HG03196 (cell line): ENCODE measurements around the gene NOSIP.

Experiments
- ATAC-seq: cut with Tn5 transposase; IDR thresholded peaks from one replicate; pipeline ENCODE4 v1.9.1; 2021; ENCODE audit not compliant: unreplicated experiment

NOSIP gene

DNA sequence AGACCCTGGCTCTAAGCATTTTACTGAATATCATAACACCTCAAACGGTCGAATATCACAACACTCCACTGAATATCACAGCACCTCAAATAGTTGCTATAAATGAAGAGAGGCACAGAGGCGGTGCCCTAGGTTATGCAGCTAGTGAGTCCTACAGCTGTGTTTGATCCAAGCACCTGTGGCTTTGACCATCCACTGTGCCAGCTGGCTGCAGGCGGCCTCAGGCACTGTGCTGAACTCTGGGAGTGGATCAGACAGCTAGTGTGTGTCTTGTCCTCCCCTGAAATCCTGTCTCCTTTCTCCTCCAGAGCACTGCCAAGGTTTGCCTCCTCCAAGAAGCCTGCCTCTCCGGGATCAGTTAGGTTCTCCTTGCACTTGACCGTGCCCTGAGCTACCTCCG is 7.3 kb downstream of the NOSIP start:
- ATAC-seq = no peak

DNA sequence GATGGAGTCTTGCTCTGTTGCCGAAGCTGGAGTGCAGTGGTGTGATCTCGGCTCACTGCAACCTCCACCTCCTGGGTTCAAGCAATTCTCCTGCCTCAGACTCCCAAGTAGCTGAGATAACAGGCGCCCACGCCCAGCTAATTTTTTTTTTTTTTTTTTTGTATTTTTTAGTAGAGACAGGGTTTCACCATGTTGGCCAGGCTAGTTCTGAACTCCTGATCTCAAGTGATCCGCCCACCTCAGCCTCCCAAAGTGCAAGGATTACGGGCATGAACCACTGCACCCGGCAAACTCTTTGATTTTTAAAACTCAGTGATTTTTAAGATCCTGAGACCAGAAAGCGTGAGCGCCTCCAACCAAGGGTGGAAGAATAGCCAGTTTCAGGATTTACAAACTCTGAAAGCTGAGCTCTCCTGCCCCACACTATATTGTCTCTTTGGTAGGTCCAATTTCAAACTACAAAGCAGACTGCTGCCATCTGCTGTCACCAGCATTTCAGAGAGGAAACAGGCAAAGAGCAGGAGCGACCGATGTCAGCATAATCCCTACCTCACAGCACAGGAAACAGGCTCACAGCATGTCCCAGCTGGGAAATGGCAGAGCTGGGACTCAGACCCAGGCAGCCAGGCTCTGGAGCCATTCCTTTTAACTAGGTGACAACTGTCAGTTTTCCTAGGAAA is 9.2 kb downstream of the NOSIP start:
- no peak for ATAC-seq

- ATAC-seq = no peak
These were observed 10.1 kb downstream of the NOSIP start for GRCh38 chr19:49570138-49570856.

- no peak for ATAC-seq
These were observed 12.4 kb downstream of the NOSIP start for GRCh38 chr19:49567861-49568441.

DNA sequence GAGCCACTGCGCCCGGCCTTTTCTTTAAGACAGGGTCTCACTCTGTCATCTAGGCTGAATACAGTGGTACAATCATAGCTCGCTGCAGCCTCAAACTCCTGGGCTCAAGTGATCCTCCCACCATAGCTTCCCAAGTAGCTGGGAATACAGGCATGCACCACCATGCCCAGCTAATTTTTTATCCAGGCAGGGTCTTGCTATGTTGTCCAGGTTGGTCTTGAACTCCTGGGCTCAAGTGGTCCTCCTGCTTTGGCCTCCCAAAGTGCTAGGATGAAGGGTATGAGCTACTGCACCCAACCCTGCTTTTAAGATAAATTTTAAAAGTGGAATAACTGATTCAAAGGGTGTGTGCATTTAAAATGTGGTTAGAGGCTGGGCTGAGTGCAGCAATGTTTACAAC is 14.1 kb downstream of the NOSIP start:
- ATAC-seq = no peak

GRCh38 chr19:49565261-49565660 is 15.1 kb downstream of the NOSIP start:
- no peak for ATAC-seq

- no peak for ATAC-seq
These were observed 15.7 kb downstream of the NOSIP start for GRCh38 chr19:49564616-49565045.

GRCh38 chr19:49560358-49560900 is 19.9 kb downstream of the NOSIP start:
- ATAC-seq = no peak

DNA sequence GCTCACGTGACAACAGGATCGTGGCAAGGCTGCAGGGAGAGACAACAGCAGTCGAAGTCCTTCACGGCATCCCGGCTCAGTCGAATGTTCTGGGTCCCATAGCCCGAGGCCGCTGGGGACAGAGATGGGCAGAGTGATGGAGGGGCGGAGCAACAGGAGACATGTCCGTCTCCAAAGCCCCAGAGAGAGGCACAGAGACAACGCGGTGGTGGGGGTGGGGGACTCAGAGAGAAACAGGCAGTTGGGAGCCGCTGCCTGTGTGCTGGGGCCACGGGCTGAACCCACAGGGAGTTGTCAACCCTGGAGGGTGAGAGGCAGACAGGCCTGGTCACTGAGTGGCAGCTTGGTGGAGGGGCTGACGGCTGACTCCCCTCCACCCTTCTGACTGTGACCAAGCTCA is 20.4 kb downstream of the NOSIP start:
- no peak for ATAC-seq

DNA sequence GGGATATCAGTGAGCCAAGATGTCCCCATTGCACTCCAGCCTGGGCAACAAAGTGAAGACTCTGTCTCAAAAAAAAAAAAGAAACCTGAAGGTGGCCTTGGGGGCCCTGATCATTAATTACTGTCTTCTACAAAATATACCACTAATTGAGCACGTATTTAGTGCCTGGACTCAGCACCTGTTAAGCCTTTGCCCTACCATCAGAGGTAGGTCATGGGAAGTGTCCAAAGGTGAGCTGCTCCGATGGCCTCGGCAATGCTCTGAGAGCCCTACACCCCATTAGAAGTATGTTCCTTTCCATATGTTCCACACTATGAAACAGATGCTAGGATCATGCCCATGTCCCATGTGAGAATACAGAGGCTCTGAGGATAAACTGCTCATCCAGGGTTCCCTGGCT is 20.9 kb downstream of the NOSIP start:
- ATAC-seq = no peak

- ATAC-seq = no peak
These were observed 21.8 kb downstream of the NOSIP start for GRCh38 chr19:49558591-49558990.

- ATAC-seq = no peak
These were observed 22.6 kb downstream of the NOSIP start for GRCh38 chr19:49557641-49558325.

DNA sequence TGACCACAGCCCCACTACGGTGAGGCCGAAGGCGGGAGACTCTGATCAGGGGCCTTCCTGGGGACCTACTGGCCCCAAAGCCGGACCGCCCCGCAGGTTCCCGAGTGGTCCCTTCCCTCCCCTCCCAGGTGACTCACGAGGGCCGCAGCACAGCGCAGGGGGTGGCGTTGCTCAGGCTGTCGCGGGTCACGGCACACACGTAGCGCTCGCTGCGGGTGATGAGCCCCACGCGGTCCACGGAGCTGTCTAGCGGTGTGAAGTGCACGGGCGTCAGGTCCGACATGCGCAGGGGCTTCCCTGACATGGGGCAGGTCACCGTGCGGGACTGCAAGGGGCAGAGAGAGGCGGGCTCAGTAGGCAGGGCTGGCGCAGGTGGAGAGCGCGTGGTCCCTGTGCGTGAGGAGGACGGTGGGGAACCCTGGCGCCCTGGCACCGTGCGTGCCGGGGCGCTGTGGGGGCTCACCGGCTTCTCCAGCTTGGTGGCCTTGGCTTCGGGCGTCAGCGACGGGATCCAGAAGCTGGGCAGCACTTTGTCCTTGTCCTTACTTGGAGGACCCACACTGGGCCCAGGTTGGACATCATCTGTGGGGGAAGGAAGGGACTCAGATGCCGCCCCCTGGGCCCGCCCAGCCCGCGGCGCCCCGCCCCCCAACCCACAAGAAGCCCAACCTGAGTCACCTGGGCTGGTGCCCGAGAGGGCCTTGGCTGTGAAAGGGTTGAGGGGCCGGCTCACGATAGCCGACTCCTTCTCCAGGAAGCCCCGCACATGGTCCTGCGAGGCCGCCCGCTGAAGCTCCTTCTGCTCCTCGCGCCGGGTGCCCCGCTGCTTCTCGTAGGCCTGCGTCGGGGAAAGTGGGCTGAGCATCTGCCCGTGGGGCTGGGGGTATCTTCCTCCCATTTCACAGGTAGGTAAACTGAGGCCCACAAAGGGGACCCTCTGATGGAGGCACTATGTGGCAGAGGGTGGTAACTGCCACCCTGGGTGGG is 23.7 kb downstream of the NOSIP start:
- no peak for ATAC-seq

- no peak for ATAC-seq
These were observed 24.6 kb downstream of the NOSIP start for GRCh38 chr19:49555600-49556411.

GRCh38 chr19:49554701-49555181 is 25.6 kb downstream of the NOSIP start:
- no peak for ATAC-seq

DNA sequence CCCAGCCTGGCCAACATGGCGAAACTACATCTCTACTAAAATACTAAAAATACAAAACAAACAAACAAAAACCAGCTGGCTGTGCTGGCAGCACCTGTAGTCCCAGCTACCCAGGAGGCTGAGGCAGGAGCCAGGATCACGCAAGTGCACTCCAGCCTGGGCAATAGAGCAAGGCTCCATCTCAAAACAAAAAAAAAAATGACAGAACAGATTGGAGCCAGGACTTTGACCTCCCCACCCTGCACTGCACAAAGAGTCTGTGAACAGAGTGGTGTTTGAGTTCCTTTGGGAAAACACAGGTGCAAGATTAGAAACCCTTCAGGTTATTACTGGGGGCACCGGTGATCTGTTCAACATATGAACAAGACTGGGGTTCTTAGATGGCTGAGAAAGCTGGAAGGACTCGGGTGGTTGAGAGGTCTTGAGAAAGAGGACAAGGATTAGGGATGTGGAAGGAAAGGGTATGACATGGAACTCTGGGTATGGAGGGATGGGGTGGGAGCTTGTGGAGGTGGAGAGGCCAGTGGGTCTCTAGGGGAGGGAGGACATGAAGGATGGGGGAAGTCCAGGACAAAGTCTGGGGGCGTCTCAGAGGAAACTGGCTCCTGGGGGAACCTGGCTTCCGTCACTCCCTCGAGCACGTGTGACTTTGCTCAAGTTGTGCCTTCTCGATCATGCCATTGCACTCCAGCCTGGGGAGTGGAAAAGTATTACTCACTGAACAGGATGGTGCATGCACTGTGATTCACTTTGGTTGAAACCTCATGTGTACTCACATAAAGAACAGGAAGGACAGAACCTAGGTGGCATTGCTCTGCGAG is 26.7 kb downstream of the NOSIP start:
- ATAC-seq = no peak

DNA sequence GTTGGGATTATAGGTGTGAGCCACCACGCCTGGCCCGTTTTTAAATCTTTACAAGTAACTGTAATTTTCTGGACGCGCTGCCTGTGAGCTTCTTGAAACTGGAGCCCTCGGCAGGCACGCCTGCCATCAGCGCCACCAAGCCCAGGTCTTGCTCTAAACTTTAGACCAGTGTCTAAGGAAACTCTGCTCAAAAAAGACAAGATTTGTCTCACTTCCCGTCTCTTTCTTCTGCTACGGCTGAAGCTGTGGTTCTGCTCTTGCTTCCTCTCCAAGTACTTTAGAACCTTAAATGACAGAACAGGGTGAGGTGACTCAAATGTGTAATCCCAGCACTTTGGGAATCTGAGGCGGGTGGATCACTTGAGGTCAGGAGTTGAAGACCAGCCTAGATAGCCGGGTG is 27.6 kb downstream of the NOSIP start:
- ATAC-seq = no peak

DNA sequence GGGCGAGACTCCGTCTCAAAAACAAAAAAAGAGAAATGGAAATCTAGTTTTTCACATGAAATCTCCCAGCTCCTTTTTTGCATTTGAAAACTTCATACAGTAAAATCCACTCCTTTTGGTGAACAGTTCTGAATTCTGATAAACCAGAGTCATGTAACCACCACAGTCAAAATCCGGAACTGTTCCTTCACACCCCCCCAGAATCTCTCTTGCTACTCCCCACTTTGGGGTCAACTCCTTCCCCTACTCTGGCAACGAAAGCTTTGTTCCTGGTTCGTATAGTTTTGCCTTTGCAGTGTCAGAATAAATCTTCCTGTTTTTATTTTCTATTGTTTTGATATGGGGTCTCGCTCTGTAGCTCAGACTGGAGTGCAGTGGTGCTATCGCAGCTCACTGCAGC is 28.8 kb downstream of the NOSIP start:
- ATAC-seq = no peak
